Measurements from ENCODE around the gene HSFX2.

- TF ChIP-seq CTCF (IDR thresholded peaks at IDR 0.05) (no peak), POLR2AphosphoS5 (IDR thresholded peaks at IDR 0.05; ENCODE audit: low read depth, low read length) (no peak), REST (IDR thresholded peaks at IDR 0.05; ENCODE audit: insufficient read depth in 1 of 2, low read depth in 2 of 2, low read length in 1 of 2) (no peak), TCF7L2 (IDR thresholded peaks at IDR 0.05; ENCODE audit: low read depth, low read length) (no peak), SIN3A (IDR thresholded peaks at IDR 0.05; ENCODE audit: borderline replicate concordance, insufficient read depth, low read depth, low read length) (no peak)
Measured at GRCh38 chrX:149638860-149639259, 43.7 kb upstream of the HSFX2 start.

All from Panc1 (cell line).